GM10266 (cell line): ENCODE data around the gene KAZN.

Experiments used
- DNase-seq: peaks from one replicate; pipeline ENCODE4 v3.0.0; 2012; ENCODE audit errors: extremely low spot score
- TF ChIP-seq, protein P1 (sequence below): IDR thresholded peaks from 2 replicates; pipeline ENCODE4 v1.5.1; 2012; ENCODE audit warnings: mild to moderate bottlenecking, low read depth; ENCODE audit not compliant: control insufficient read depth, insufficient read depth; ENCODE audit errors: missing control alignments

KAZN gene

DNA sequence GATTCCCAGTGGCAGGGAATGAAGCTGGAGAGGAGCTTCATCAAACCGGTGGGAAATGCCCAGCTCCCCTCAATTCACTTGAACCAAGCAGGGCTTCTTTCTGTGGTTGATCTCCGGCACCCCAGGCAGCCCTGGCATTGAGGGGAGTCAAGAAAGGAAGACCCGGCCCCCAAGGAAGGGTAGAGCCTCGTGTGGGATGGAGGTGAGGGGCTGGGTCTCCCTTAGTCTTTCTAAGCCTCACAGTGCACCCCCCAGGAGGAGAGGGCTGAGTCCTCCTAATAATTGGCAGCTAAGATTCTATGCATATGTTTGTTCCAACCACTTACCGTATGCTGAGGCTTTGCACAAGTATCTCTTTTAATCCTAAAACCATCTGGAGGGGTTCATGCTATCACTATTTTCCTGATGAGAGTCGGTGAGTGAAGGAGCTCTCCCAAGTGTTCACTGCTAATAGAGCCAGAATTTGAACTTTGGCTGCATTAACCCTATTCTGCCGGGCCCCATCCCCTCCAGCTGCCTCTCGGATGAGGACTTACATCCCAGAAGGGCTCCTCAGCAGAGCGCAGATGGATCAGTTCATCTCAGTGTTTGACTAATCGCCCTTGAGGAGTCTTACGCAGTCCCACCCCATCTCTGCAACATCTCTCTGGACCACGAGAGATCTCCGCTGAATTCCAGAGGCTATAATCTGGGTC is 521.9 kb downstream of the KAZN start:
- no peak for DNase-seq

DNA sequence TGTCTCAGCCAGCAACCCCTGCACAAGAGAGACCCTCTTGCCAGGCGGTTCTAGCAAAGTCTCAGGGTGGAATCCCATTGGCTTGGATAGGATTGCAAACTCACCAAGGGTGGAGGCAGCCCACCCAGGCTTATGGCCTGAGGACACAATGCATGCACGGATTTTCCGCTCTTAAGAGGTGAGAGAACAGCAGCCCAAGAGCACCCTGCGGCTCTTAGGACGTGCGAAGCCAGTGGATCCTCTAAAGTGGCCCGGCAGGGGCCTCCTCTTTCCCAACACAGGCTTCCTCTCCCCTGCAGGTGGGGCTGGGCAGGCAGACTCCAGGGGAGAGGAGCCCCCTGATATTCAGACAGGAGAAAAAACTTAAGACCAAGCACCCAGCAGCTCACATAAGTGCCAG is 523.8 kb downstream of the KAZN start:
- no peak for DNase-seq
- TF ChIP-seq, protein P1, sequence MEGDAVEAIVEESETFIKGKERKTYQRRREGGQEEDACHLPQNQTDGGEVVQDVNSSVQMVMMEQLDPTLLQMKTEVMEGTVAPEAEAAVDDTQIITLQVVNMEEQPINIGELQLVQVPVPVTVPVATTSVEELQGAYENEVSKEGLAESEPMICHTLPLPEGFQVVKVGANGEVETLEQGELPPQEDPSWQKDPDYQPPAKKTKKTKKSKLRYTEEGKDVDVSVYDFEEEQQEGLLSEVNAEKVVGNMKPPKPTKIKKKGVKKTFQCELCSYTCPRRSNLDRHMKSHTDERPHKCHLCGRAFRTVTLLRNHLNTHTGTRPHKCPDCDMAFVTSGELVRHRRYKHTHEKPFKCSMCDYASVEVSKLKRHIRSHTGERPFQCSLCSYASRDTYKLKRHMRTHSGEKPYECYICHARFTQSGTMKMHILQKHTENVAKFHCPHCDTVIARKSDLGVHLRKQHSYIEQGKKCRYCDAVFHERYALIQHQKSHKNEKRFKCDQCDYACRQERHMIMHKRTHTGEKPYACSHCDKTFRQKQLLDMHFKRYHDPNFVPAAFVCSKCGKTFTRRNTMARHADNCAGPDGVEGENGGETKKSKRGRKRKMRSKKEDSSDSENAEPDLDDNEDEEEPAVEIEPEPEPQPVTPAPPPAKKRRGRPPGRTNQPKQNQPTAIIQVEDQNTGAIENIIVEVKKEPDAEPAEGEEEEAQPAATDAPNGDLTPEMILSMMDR: no peak

More for the DNA sequence above, 521.9 kb downstream of the KAZN start:
- TF ChIP-seq, protein P1: no peak

DNA sequence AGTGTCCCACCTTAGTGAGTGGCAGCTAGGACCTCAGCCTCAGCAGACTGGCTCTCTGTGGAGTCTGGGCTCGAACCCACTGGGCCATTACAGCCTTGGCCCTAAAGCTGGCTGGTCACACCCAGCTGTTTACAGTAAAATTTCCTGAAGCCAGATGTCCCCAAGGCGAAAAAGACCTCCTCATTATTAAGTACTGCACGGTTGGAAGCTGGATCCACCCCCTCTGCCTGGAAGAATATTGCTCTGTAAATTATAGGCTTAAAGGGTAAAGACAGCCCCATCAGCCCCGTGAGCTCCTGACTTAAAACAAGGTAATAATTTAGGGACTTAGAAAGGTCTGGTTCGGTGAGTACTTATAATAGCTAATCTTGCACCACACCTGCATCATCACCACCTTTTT is 524.8 kb downstream of the KAZN start:
- TF ChIP-seq, protein P1: no peak

DNA sequence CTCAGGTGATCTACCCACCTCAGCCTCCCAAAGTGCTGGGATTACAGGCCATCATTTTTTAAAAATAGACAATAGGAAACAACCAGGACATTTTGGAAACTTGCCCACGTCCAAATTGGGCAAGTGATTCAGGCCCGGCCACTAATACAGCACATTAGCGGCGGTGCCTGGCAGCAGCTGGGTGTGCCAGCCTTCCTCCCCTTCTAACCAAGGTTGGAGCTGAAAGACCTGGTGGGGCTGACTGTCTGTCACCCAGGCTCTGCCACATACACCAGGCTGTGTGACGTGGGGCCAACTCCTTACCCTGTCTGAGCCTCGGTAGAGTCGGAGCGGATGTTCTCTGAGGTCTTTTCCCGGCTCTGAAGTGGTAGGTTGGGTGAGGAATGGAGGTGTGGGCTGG is 525.4 kb downstream of the KAZN start:
- TF ChIP-seq, protein P1: no peak
- DNase-seq: no peak

More for the DNA sequence above, 524.8 kb downstream of the KAZN start:
- DNase-seq: no peak

DNA sequence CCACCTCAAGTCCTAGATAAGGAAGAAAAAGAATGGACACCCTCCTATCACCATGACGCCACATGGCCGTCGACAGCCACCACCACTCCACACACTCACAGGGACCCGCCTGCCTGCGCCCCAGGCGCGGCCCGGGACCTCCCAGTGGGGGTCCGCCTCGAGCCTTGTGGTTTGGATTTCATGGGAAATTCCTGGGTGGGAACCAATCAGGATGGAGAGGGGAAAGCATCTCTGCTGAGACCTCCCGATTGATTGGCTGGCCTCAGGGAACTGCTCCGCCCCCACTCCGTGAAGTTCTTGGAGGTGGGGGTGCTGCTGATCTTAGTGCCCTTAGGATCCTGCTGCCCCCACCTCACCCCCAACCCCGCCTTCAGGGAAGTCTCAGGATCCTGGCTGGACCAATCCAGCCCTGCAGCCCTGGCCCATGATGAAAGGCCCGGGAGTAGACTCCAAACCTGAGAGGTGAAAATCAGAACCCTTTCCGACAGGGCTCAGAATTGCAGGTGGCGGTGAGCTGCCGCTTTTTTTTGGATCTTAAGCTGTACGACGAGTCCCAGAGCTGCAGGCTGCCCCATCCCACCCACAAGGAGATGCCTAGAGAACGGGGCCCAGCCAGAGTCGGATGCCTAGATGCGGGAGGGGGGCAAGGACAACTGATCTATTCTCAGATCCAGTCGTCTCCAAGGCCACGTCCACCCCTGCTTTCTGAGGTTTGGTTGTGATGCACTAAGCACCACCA is 526.0 kb downstream of the KAZN start:
- no peak for DNase-seq
- TF ChIP-seq, protein P1: no peak

DNA sequence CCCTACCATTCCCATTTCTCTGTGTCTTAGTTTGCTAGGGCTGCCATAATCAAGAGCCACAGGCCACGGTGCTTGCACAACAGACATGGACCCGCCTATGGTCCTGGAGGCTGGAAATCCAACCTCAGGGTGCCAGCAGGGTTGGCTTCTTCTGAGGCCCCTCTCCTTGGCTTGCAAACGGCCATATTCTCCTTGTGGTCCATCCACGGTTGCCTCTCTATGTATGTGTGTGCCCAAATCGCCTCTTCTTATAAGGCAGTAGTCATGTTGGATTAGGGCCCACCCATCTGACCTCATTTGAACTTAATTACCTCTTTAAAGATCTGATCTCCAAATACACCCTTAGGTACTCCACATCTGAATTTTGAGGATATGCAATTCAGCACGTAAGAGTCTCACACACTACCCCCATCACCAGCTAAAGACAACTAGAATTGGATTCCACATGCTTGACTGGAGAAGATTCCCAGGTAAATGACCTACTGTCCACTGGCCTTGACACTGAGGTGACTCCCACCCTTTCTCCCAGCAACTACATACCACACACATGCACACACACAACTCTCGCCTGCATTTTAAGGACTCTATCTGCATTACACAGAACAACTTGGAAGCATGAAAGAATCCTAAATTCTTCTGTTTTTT is 526.7 kb downstream of the KAZN start:
- DNase-seq: no peak
- TF ChIP-seq, protein P1: no peak
